Stimulated activated CD8-positive, alpha-beta memory T cell treated with anti-CD3 and anti-CD28 coated beads, Interleukin-12 subunit alpha, Interleukin-12 subunit beta, amount 100 ng/mL, for 1 hour (primary cell): ENCODE results near the gene SCAMP5.

Experiments
- DNase-seq: peaks from one replicate; pipeline ENCODE4 v3.0.0-alpha.2; 2020; ENCODE audit warnings: low read depth

The SCAMP5 gene

DNA sequence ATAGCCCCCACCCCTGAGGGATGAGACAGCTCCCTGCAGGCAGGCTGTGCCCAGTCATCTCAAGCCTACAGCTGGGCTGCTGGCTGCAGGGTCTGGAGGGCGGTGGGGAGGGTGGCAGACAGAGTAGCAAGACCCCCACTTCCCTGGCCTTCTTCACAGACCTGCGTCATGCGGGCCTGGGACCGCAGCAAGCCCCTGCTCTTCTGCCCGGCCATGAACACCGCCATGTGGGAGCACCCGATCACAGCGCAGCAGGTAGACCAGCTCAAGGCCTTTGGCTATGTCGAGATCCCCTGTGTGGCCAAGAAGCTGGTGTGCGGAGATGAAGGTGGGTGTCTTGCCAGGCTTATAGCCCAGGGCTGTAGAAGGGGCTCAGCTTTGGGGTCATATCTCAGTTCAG lies 53.0 kb downstream of the SCAMP5 start:
- no peak for DNase-seq

DNA sequence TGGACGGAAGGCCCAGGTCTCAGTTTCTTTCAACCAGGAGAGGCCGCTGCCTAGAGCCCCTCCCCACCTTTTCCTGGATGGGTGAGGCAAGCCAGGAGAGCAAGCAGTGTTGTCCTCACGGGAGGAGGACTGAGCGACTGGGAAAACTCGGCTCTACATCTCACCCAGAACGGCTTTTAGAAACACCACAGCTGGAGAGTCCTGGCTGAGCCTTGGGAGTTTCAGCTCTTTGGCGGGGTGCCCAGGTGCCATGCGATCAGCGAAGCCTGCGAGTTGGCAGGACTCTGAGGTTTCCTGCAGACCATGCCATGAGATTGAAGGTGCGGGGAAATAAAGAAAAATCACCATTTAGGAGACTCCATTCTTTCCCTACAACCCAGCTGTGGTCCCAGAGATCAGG lies 54.0 kb downstream of the SCAMP5 start:
- no peak for DNase-seq

DNA sequence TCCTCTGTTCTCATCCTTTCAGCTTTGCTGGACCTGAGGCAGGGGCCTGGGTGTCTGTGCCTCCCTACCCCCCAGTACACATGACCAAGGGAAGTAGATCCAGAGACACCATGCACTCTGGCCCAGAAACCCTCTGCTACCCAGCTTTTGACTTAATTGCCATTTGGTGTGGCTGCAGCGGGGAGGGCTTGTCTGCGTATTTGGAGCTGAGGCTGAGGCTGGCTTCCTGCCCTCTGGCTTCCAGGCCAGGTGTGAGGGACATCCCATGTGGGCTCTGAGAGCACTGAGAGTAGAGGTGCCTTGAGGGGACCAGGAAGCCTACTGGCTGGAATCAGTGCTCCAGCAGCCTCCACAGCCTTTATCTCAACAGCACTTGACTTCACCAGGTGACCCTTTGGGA lies 54.9 kb downstream of the SCAMP5 start:
- no peak for DNase-seq

DNA sequence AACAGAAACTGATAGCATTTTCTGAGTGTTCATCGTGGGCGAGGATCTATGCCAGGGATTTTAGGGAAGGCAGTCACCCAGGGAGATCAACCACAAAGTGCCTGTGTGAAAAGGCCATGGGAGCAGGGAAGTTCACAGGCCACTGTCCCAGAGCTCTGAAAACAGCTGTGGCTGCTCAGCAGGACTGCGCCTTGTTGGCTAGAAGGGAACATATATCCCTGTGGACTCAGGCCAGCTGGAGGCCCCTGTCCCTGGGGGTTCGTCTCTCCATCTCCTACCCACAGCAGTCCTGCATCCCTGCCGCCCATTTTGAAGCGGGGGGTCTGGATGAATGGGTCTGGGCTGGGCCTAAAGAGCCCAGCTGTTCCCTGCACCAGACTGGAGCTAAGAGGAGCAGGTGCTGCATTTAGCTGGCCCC lies 55.8 kb downstream of the SCAMP5 start:
- no peak for DNase-seq

- no peak for DNase-seq
These were observed 56.3 kb downstream of the SCAMP5 start for GRCh38 chr15:75051711-75052110.

DNA sequence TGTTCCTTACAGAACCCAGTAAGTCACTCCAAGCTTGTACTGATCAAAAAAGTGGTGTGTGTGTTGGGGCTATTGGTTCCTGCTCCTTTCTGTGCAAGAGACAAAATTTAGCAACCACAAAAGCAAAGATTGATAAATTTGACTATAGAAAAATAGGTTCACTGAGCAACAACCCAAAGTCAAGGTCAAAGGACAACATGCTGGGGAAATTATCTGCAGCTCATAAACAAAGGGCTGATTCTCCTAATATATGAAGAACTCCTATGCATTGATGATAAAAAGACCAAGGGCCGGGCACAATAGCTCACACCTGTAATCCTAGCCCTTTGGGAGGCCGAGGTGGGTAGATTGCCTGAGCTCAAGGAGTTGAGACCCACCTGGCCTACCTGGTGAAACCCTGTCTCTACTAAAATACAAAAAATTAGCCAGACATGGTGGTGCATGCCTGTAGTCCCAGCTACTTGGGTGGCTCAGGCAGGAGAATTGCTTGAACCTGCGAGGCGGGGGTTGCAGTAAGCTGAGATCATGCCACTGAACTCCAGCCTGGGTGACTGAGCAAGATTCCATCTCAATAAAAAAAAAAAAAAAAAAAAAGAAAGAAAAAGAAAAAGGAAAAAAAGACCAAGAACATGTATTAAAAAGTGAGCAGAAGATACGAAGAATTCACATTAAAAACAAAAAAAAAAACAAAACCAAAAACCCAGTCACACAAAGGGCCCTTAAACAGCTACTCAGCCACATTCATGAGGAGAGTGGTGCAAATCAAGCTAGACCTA lies 57.8 kb downstream of the SCAMP5 start:
- DNase-seq: no peak

- DNase-seq: no peak
These were observed 58.4 kb downstream of the SCAMP5 start for GRCh38 chr15:75053748-75054125.

DNA sequence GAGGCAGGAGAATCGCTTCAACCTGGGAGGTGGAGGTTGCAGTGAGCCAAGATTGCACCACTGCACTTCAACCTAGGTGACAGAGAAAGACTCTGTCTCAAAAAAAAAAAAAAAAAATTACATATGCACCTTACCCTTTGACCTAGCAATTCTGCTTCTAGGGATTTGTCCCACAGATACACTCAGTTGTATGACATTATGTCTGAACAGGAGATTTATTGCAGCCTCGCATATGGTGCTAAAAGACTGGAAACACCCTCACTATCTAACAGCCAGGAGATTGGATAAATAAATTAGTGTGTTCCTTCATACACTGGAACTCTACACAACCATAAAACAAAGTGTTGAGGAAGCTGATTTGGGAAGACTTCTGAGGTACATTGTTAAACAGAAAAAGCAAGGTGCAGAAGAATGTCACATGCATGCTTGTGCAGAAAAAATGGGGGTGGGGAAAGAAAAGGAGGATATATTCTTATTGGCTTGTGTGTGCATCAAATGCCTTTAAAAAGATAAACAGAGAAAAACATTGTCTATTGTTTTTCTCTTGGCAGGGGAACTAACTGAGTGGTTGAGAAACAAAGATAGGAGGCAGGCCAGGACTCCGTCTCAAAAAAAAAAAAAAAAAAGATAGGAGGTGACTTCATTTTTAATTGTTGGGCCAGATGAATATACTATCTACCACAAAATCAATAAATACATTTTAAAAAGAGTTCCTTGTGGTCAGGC lies 59.0 kb downstream of the SCAMP5 start:
- DNase-seq: no peak

DNA sequence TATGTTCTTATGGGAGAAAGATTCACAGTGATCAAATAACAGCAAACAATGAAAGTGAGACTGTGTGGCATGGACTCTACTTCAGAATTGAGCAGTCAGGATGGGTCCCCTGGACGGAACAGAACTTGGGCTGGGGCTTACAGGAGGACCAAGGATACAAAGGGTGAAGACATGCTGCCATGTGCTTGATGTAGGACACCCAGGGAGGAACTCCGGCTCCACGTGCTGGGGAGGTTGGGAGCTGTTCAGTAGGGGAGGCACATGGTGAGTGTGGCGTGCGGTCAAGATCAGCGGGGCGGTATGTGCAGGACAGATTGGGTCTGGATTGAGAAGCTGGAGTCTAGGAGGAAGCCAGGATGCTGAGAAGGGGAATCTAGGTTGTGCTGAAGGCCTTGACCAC lies 60.7 kb downstream of the SCAMP5 start:
- no peak for DNase-seq

DNA sequence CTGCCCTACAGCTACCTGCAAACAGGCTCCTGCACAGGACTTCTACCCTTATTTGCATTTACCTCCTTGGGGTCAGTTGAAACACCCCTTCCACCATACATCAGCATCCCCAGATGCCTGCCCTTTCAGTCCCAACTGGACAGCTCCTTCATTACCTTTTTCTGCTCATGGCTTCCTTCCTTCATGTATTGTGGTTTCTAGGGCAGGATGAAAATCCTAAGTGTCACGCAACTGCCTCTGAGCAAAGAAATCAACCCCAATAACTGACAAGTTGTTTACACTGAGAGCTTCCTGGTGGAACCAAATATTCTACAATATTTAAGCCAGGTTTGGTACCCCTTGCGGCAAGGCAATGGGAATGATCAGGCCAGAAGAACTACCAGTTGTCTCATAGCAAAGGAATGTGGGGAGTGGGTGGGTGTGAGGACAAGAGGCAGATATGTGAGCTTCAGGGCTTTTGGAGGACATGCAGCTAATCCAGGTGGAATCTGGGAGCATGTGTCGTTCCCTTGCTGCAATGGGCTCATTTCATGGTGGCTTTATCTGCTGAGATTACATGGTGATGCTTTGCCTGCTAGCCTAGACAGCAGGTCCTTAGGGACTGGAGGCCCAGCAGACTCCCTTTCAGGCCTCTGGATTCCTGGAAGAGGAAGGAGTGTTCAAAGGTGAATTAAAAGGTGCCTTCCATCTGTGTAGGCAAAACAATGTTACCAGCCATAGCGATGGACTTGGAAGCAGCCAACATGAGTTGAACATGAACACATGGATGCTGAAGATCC lies 63.0 kb downstream of the SCAMP5 start:
- no peak for DNase-seq

- no peak for DNase-seq
These were observed 64.2 kb downstream of the SCAMP5 start for GRCh38 chr15:75059607-75060006.

- DNase-seq: no peak
These were observed 65.9 kb downstream of the SCAMP5 start for GRCh38 chr15:75061272-75061671.

GRCh38 chr15:75062706-75063105 lies 67.3 kb downstream of the SCAMP5 start:
- DNase-seq: no peak

GRCh38 chr15:75063338-75063737 lies 68.0 kb downstream of the SCAMP5 start:
- DNase-seq: no peak

DNA sequence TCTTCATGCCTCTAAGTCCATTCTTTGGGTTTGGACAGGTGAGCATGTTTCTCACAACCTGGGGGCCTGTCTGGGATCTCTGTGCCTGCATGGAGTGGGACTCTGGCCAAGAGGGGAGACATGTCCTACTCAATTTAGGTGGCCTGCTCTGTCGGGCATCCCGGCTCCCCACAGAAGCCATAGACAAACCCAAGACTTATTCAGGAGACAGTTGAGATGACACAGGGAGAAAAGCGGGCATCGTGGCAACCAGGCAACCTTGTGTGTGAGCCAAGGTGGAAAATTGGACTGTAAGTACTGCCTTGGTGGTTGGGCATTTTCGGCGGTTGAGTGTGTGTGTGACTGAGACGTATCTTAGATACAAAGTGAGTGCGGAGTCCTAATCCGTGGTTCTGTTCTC lies 68.5 kb downstream of the SCAMP5 start:
- DNase-seq: no peak

GRCh38 chr15:75064846-75065245 lies 69.5 kb downstream of the SCAMP5 start:
- DNase-seq: no peak

GRCh38 chr15:75065467-75065850 lies 70.1 kb downstream of the SCAMP5 start:
- DNase-seq: no peak

DNA sequence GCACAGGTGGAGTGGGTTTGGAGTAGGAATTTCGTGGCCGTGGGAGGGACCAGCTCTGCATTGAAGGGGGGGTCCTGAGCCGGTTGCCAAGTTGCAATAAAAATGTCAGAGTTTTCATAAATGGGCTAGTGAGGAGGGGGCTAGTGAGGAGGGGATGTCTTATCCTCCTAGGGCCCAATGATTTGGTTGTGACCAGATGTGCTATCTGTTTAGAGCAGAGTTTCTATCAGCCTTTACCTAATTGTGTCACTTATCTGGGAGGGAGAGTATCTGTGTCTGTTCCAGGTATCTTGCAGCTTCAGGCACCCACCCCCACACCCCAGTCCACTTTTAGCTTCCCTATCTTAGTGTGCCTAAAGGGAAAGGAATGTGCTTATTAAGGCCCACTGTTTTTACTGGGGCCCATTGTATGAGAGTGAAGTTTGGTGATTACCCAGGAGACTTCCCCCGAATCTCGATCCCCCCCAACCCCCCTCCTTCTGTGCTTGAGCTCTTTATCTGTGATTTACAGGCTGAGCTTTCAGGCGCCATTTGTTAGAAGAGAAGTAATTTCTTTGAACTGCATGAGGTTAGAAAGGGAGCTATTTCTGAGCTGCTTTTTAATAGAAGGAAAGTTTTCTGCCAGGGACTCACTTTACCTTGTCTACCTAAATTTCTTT lies 70.6 kb downstream of the SCAMP5 start:
- DNase-seq: no peak

DNA sequence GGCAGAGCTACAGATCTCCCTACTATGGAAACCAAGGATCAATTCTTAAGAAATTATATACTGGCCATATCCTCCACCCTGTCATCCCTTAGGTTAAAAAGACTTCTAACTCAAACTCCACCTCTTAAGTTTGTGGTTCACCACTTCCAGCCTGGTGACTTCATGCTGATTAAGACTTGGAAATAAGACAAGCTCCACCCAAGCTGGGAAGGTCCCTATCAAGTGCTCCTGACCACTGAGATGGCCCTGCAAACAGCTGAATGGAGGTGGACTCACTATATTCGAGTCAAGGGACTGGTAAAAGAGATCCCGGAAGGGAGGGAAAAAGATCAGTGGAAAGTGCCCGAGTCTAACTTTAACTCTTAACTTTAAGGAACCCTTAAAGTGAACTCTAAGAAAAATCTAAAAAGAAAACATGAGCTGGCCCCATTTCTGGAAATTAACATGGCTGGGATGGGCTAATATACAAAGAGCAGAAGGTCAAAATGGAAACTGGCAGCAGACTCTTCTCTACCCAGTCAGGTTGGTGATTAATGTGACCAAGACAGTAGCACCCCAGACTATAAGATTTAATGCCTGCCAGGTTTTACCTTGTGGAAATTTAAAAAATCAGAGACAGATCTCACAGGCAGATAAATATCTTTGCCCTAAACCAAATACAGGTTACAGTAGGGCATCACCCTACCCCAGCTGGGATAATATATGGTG lies 71.9 kb downstream of the SCAMP5 start:
- DNase-seq: no peak

DNA sequence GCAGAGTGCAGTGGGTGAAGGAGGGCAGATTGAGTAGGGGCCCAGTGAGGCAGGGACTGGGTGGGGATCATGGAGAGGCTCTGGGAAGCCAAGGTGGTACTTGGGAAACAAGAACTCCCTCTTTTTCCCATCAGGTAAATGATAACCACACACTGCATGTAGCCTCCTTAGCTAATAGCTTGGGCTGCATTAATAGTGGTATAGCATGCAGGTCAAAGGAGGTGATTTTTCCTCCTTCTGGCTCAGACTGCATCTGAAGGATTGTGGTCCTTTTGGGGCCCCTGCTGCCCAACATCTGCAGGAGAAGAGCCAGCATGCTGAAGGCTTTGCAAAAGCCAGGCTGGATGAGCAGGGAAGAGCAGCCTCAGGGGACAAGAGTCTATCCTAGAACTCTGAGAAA lies 73.4 kb downstream of the SCAMP5 start:
- DNase-seq: no peak

GRCh38 chr15:75069301-75069925 lies 74.0 kb downstream of the SCAMP5 start:
- no peak for DNase-seq
